Activated naive CD8-positive, alpha-beta T cell treated with anti-CD3 and anti-CD28 coated beads, Interleukin-2, amount 50 U/mL, for 24 hours (primary cell): ENCODE data around the gene ADRA2C.

Source experiments
- ATAC-seq: fragments of 150-1000 bp; cut with Tn5 transposase; one replicate; pipeline ENCODE4 v1.10.0; 2021
- DNase-seq: peaks from one replicate; pipeline ENCODE4 v3.0.0; 2021
- H3K27ac Mint-ChIP-seq: one replicate; pipeline ENCODE4 v1.8.0; 2021; ENCODE audit warnings: mild to moderate bottlenecking, mixed read lengths
- H3K27me3 Mint-ChIP-seq: one replicate; pipeline ENCODE4 v1.8.0; 2021; ENCODE audit warnings: mixed read lengths
- H3K36me3 Mint-ChIP-seq: one replicate; pipeline ENCODE4 v1.8.0; 2021; ENCODE audit warnings: low read depth, mixed read lengths
- H3K4me1 Mint-ChIP-seq: one replicate; pipeline ENCODE4 v1.8.0; 2021; ENCODE audit warnings: mixed read lengths
- H3K4me3 Mint-ChIP-seq: one replicate; pipeline ENCODE4 v1.8.0; 2021; ENCODE audit warnings: mild to moderate bottlenecking, moderate library complexity, mixed read lengths
- H3K9me3 Mint-ChIP-seq: one replicate; pipeline ENCODE4 v1.8.0; 2021; ENCODE audit warnings: mixed read lengths

ADRA2C gene

GRCh38 chr4:3744901-3745300 lies 21.3 kb upstream of the ADRA2C start:
- H3K27me3 Mint-ChIP-seq, result peaks cover 47% of the 10 kb centered on the region
- no peak overlapping the region for H3K27ac Mint-ChIP-seq

GRCh38 chr4:3745886-3746656 lies 20.1 kb upstream of the ADRA2C start:
- no peaks in the 10 kb centered on the region for H3K36me3 Mint-ChIP-seq
- H3K27me3 Mint-ChIP-seq, result peaks cover 49% of the 10 kb centered on the region
- no peak for ATAC-seq
- no peaks in the 10 kb centered on the region for H3K9me3 Mint-ChIP-seq
- no peak overlapping the region for H3K4me3 Mint-ChIP-seq
- no peak overlapping the region for H3K27ac Mint-ChIP-seq
- no peak for DNase-seq
- H3K4me1 Mint-ChIP-seq, result no peaks in the 10 kb centered on the region

More at GRCh38 chr4:3744901-3745300, 21.3 kb upstream of the ADRA2C start:
- DNase-seq, result no peak
- Mint-ChIP-seq H3K4me1 (no peaks in the 10 kb centered on the region), H3K4me3 (no peak overlapping the region), H3K9me3 (no peaks in the 10 kb centered on the region), H3K36me3 (no peaks in the 10 kb centered on the region)
- ATAC-seq, result no peak

- H3K27ac Mint-ChIP-seq, result no peak overlapping the region
- no peaks in the 10 kb centered on the region for H3K9me3 Mint-ChIP-seq
- no peaks in the 10 kb centered on the region for H3K4me1 Mint-ChIP-seq
- H3K36me3 Mint-ChIP-seq, result no peaks in the 10 kb centered on the region
- ATAC-seq (no peak), DNase-seq (no peak)
- H3K4me3 Mint-ChIP-seq, result no peak overlapping the region
- H3K27me3 Mint-ChIP-seq, result peaks cover 46% of the 10 kb centered on the region
Measured at GRCh38 chr4:3746701-3747580, 19.2 kb upstream of the ADRA2C start.

- DNase-seq (peak; percentile 15), ATAC-seq (no peak)
- Mint-ChIP-seq H3K4me3 (no peak overlapping the region), H3K4me1 (no peaks in the 10 kb centered on the region), H3K27me3 (peaks cover 42% of the 10 kb centered on the region), H3K27ac (no peak overlapping the region), H3K9me3 (no peaks in the 10 kb centered on the region), H3K36me3 (no peaks in the 10 kb centered on the region)
Measured at GRCh38 chr4:3747581-3747904, 18.6 kb upstream of the ADRA2C start.

GRCh38 chr4:3748136-3748898 lies 17.9 kb upstream of the ADRA2C start:
- H3K4me3 Mint-ChIP-seq, result no peak overlapping the region
- peaks cover 36% of the 10 kb centered on the region for H3K27me3 Mint-ChIP-seq
- ATAC-seq (no peak), DNase-seq (no peak)
- no peaks in the 10 kb centered on the region for H3K9me3 Mint-ChIP-seq
- no peaks in the 10 kb centered on the region for H3K4me1 Mint-ChIP-seq
- no peaks in the 10 kb centered on the region for H3K36me3 Mint-ChIP-seq
- no peak overlapping the region for H3K27ac Mint-ChIP-seq

GRCh38 chr4:3749081-3749480 lies 17.1 kb upstream of the ADRA2C start:
- Mint-ChIP-seq H3K27ac (no peak overlapping the region), H3K4me3 (no peak overlapping the region), H3K27me3 (peaks cover 33% of the 10 kb centered on the region), H3K9me3 (no peaks in the 10 kb centered on the region), H3K4me1 (no peaks in the 10 kb centered on the region), H3K36me3 (no peaks in the 10 kb centered on the region)
- ATAC-seq, result no peak
- no peak for DNase-seq

- no peaks in the 10 kb centered on the region for H3K4me1 Mint-ChIP-seq
- ATAC-seq (no peak), DNase-seq (no peak)
- H3K9me3 Mint-ChIP-seq, result no peaks in the 10 kb centered on the region
- no peak overlapping the region for H3K27ac Mint-ChIP-seq
- H3K27me3 Mint-ChIP-seq, result peaks cover 27% of the 10 kb centered on the region
- no peaks in the 10 kb centered on the region for H3K36me3 Mint-ChIP-seq
- no peak overlapping the region for H3K4me3 Mint-ChIP-seq
Measured at GRCh38 chr4:3750334-3750733, 15.9 kb upstream of the ADRA2C start.

- Mint-ChIP-seq H3K4me3 (no peak overlapping the region), H3K27ac (no peak overlapping the region), H3K36me3 (no peaks in the 10 kb centered on the region), H3K27me3 (peaks cover 15% of the 10 kb centered on the region), H3K4me1 (no peaks in the 10 kb centered on the region), H3K9me3 (no peaks in the 10 kb centered on the region)
- DNase-seq (no peak), ATAC-seq (no peak)
Measured at GRCh38 chr4:3752022-3752421, 14.2 kb upstream of the ADRA2C start.

GRCh38 chr4:3753726-3754412 lies 12.3 kb upstream of the ADRA2C start:
- Mint-ChIP-seq H3K4me3 (no peak overlapping the region), H3K27ac (no peak overlapping the region), H3K27me3 (peaks cover 8% of the 10 kb centered on the region), H3K4me1 (no peaks in the 10 kb centered on the region), H3K9me3 (no peaks in the 10 kb centered on the region), H3K36me3 (no peaks in the 10 kb centered on the region)
- ATAC-seq (no peak), DNase-seq (no peak)

GRCh38 chr4:3756343-3757059 lies 9.7 kb upstream of the ADRA2C start:
- no peak for ATAC-seq
- peaks cover 4% of the 10 kb centered on the region for H3K27me3 Mint-ChIP-seq
- H3K36me3 Mint-ChIP-seq, result no peaks in the 10 kb centered on the region
- no peak for DNase-seq
- no peaks in the 10 kb centered on the region for H3K9me3 Mint-ChIP-seq
- H3K4me1 Mint-ChIP-seq, result no peaks in the 10 kb centered on the region
- H3K27ac Mint-ChIP-seq, result no peak overlapping the region
- H3K4me3 Mint-ChIP-seq, result no peak overlapping the region

- Mint-ChIP-seq H3K4me3 (no peak overlapping the region), H3K27me3 (peaks cover 8% of the 10 kb centered on the region), H3K4me1 (no peaks in the 10 kb centered on the region), H3K9me3 (no peaks in the 10 kb centered on the region), H3K36me3 (no peaks in the 10 kb centered on the region), H3K27ac (no peak overlapping the region)
- ATAC-seq, result no peak
- DNase-seq, result no peak
Measured at GRCh38 chr4:3759236-3759635, 6.9 kb upstream of the ADRA2C start.

- Mint-ChIP-seq H3K27ac (no peak overlapping the region), H3K9me3 (no peaks in the 10 kb centered on the region), H3K36me3 (no peaks in the 10 kb centered on the region), H3K4me1 (no peaks in the 10 kb centered on the region), H3K4me3 (no peak overlapping the region), H3K27me3 (peaks cover 12% of the 10 kb centered on the region)
- no peak for ATAC-seq
- DNase-seq, result no peak
Measured at GRCh38 chr4:3760346-3760745, 5.8 kb upstream of the ADRA2C start.

GRCh38 chr4:3760841-3761240 lies 5.3 kb upstream of the ADRA2C start:
- H3K36me3 Mint-ChIP-seq, result no peaks in the 10 kb centered on the region
- H3K9me3 Mint-ChIP-seq, result no peaks in the 10 kb centered on the region
- H3K27ac Mint-ChIP-seq, result no peak overlapping the region
- ATAC-seq, result no peak
- no peaks in the 10 kb centered on the region for H3K4me1 Mint-ChIP-seq
- peaks cover 12% of the 10 kb centered on the region for H3K27me3 Mint-ChIP-seq
- no peak overlapping the region for H3K4me3 Mint-ChIP-seq
- no peak for DNase-seq

- H3K27ac Mint-ChIP-seq, result no peak overlapping the region
- H3K9me3 Mint-ChIP-seq, result no peaks in the 10 kb centered on the region
- H3K27me3 Mint-ChIP-seq, result peaks cover 18% of the 10 kb centered on the region
- DNase-seq, result no peak
- ATAC-seq, result no peak
- H3K4me1 Mint-ChIP-seq, result peaks cover 5% of the 10 kb centered on the region
- no peaks in the 10 kb centered on the region for H3K36me3 Mint-ChIP-seq
- no peak overlapping the region for H3K4me3 Mint-ChIP-seq
Measured at GRCh38 chr4:3762264-3762663, 3.9 kb upstream of the ADRA2C start.
